SU-DHL-6 (cell line): ENCODE data around the gene ITPR2.

Experiments used
- H2AFZ ChIP-seq: fragments of 200-600 bp; sonication (generic); 2 replicates; pipeline ENCODE4 v1.6.1; 2014; ENCODE audit warnings: low read depth, mild to moderate bottlenecking, moderate library complexity, mixed read lengths, antibody characterized with exemption, low read length; ENCODE audit not compliant: severe bottlenecking
- H3F3A ChIP-seq: fragments of 200-600 bp; shearing (Covaris generic); 2 replicates; pipeline ENCODE4 v1.6.0; 2016; ENCODE audit warnings: antibody characterized with exemption, mild to moderate bottlenecking; ENCODE audit not compliant: insufficient read depth
- H3K27ac ChIP-seq: fragments of 200-600 bp; sonication (generic); 2 replicates; pipeline ENCODE4 v1.5.1; 2016; ENCODE audit warnings: low read depth, mild to moderate bottlenecking, low read length, moderate library complexity, mixed read lengths
- H3K27me3 ChIP-seq: fragments of 200-600 bp; sonication (generic), shearing (Covaris generic); 2 replicates; pipeline ENCODE4 v1.6.0; 2014; ENCODE audit warnings: mild to moderate bottlenecking, low read length
- H3K36me3 ChIP-seq: fragments of 200-600 bp; sonication (generic); 2 replicates; pipeline ENCODE4 v1.6.1; 2014; ENCODE audit warnings: mild to moderate bottlenecking, low read length, mixed read lengths
- H3K4me2 ChIP-seq: fragments of 300-600, 200-600 bp; shearing (Covaris generic), sonication (generic); 2 replicates; pipeline ENCODE4 v1.6.0; 2014; ENCODE audit warnings: low read length, low read depth, mild to moderate bottlenecking; ENCODE audit not compliant: poor library complexity, severe bottlenecking
- H3K4me3 ChIP-seq: fragments of 200-600 bp; sonication (generic); 2 replicates; pipeline ENCODE4 v1.5.1; 2014; ENCODE audit warnings: antibody characterized with exemption, low read length, mild to moderate bottlenecking, mixed read lengths; ENCODE audit not compliant: insufficient read depth, poor library complexity, severe bottlenecking
- H3K79me2 ChIP-seq: fragments of 200-600 bp; sonication (generic); 2 replicates; pipeline ENCODE4 v1.6.1; 2014; ENCODE audit warnings: mild to moderate bottlenecking, low read length, moderate library complexity; ENCODE audit not compliant: insufficient read depth
- H3K9ac ChIP-seq: fragments of 200-600 bp; sonication (generic); 2 replicates; pipeline ENCODE4 v1.7.0; 2014; ENCODE audit warnings: mild to moderate bottlenecking, low read length
- H3K9me2 ChIP-seq: fragments of 200-600 bp; sonication (generic); replicated peaks from 2 replicates; pipeline ENCODE4 v1.6.1; 2014; ENCODE audit warnings: low read length; ENCODE audit not compliant: insufficient read depth
- H3K9me3 ChIP-seq: fragments of 200-600 bp; sonication (generic); 2 replicates; pipeline ENCODE4 v1.6.1; 2014; ENCODE audit warnings: low read length, mixed read lengths; ENCODE audit not compliant: insufficient read depth
- H4K20me1 ChIP-seq: fragments of 200-600 bp; sonication (generic); 2 replicates; pipeline ENCODE4 v1.6.1; 2014; ENCODE audit warnings: low read depth, mild to moderate bottlenecking, antibody characterized with exemption, low read length, moderate library complexity, mixed read lengths
- CTCF ChIP-seq: fragments of 200-600 bp; sonication (generic); IDR thresholded peaks from one replicate; pipeline ENCODE4 v1.5.1; 2017; ENCODE audit warnings: antibody characterized with exemption, mild to moderate bottlenecking, low read length, moderate library complexity; ENCODE audit not compliant: insufficient read depth, poor library complexity, severe bottlenecking
- EZH2phosphoT487 ChIP-seq: fragments of 200-600 bp; sonication (generic), shearing (Covaris generic); conservative IDR thresholded peaks from 2 replicates; pipeline ENCODE4 v1.6.1; 2018; ENCODE audit warnings: mild to moderate bottlenecking, antibody characterized with exemption, low read length, moderate library complexity, mixed read lengths

The ITPR2 gene

DNA sequence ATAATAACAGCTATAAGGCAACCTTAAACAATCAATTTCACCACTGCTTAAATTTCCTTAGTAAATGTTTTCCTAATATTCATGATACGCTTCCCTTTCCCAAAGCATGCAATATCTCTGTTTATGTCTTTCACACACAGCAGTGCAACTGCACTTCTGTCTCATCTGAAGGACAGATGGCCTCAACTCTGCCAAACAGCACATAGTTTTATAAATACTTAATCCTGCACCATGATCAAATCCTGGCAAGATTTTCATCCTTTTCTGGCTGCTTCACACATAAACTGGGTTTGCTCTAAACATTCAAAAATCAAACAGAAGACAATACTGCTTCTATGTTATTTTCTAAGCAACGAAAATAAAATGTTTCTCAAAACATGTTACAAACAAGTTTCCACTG lies 266.3 kb downstream of the ITPR2 start:
- no peak overlapping the region for H2AFZ ChIP-seq

GRCh38 chr12:26566186-26566585 lies 266.8 kb downstream of the ITPR2 start:
- Histone ChIP-seq H4K20me1 (no peaks in the 10 kb centered on the region), H3K27ac (no peak overlapping the region), H3K27me3 (no peaks in the 10 kb centered on the region), H3F3A (no peaks in the 10 kb centered on the region), H3K9me2 (no peaks in the 10 kb centered on the region), H3K9ac (no peak overlapping the region), H3K79me2 (no peaks in the 10 kb centered on the region), H2AFZ (no peak overlapping the region), H3K4me2 (no peak overlapping the region), H3K4me3 (no peak overlapping the region), H3K36me3 (no peaks in the 10 kb centered on the region), H3K9me3 (no peaks in the 10 kb centered on the region)
- TF ChIP-seq EZH2phosphoT487 (no peak), CTCF (no peak)

More for the DNA sequence above, 266.3 kb downstream of the ITPR2 start:
- Histone ChIP-seq H3K9ac (no peak overlapping the region), H3K9me2 (no peaks in the 10 kb centered on the region), H3K36me3 (no peaks in the 10 kb centered on the region), H3K4me2 (no peak overlapping the region), H3K79me2 (no peaks in the 10 kb centered on the region), H3K27ac (no peak overlapping the region), H3F3A (no peaks in the 10 kb centered on the region), H3K9me3 (no peaks in the 10 kb centered on the region), H4K20me1 (no peaks in the 10 kb centered on the region), H3K4me3 (no peak overlapping the region), H3K27me3 (no peaks in the 10 kb centered on the region)
- TF ChIP-seq EZH2phosphoT487: no peak
- no peak for TF ChIP-seq CTCF

- Histone ChIP-seq H3K27me3 (no peaks in the 10 kb centered on the region), H3K27ac (no peak overlapping the region), H4K20me1 (no peaks in the 10 kb centered on the region), H3K9me3 (no peaks in the 10 kb centered on the region), H3K4me3 (no peak overlapping the region), H3K79me2 (no peaks in the 10 kb centered on the region), H3K4me2 (no peak overlapping the region), H3K36me3 (no peaks in the 10 kb centered on the region), H3F3A (no peaks in the 10 kb centered on the region), H3K9ac (no peak overlapping the region), H2AFZ (no peak overlapping the region), H3K9me2 (no peaks in the 10 kb centered on the region)
- no peak for TF ChIP-seq CTCF
- TF ChIP-seq EZH2phosphoT487: no peak
These were observed 268.6 kb downstream of the ITPR2 start for GRCh38 chr12:26564391-26564790.
